GM12878 (cell line): ENCODE data around the gene FNDC3B. TPM values are rescaled to one million over a fixed set of nuclear protein-coding genes. Genes with fewer than 3 reads are reported as not detected.

Experiments
- ATAC-seq: fragments of 200-7000 bp; cut with Tn5 transposase; 3 replicates; pipeline ENCODE4 v1.9.1; 2020; ENCODE audit warnings: mild to moderate bottlenecking, moderate library complexity
- BruUV-seq: library from RNA; stranded (reverse); fragments of 400-500 nt; replicated peaks from 2 replicates; lab custom pipeline; 2021; lab: Mats Ljungman, UMichigan
- CTCF ChIA-PET: fragments of 300-600 bp; sonication (Branson Sonifier 250); formaldehyde crosslinking; extraction: SDS; loops from one replicate; lab custom pipeline; 2021; ENCODE audit warnings: inconsistent platforms; lab: Yijun Ruan, JAX
- POLR2A ChIA-PET: fragments of 350-600 bp; formaldehyde crosslinking; extraction: SDS; loops from one replicate; lab custom pipeline; 2021; ENCODE audit warnings: inconsistent platforms; lab: Charles Lee
- RAD21 ChIA-PET: fragments of 300-600 bp; sonication (Branson Sonifier 250); formaldehyde crosslinking; loops from one replicate; lab custom pipeline; 2023; ENCODE audit warnings: antibody characterized with exemption; ENCODE audit not compliant: unreplicated experiment; lab: Charles Lee
- SMC1A ChIA-PET: fragments of 300-600 bp; sonication (Branson Sonifier 250); formaldehyde crosslinking; loops from one replicate; lab custom pipeline; 2023; ENCODE audit not compliant: unreplicated experiment, uncharacterized antibody; lab: Charles Lee
- DNase-seq: peaks from one replicate; pipeline ENCODE4 v3.0.0-alpha.2; 2011; ENCODE audit warnings: low read depth, low spot score
- FAIRE-seq: peaks from 3 replicates; lab custom pipeline; 2011; peaks lifted over from hg19 to GRCh38; lab: Jason Lieb, UNC
- H2AFZ ChIP-seq: 2 replicates; pipeline ENCODE4 v1.6.0; 2011; ENCODE audit warnings: low read depth, low read length, control low read depth; ENCODE audit not compliant: control insufficient read depth
- H3K27ac ChIP-seq: 2 replicates; pipeline ENCODE4 v1.5.1; 2011; ENCODE audit warnings: control low read depth; ENCODE audit not compliant: control insufficient read depth, insufficient read depth
- H3K27me3 ChIP-seq, 2 experiments: replicated peaks in 1 of 2; 2 replicates each; pipeline versions ENCODE4 v1.6.0 to v1.6.1; 2011; ENCODE audit warnings: low read length in 1 of 2; ENCODE audit not compliant: control insufficient read depth in 2 of 2, insufficient read depth in 2 of 2
- H3K36me3 ChIP-seq, 2 experiments: 2 replicates each; pipeline ENCODE4 v1.5.1; 2011; ENCODE audit warnings: low read length in 1 of 2; ENCODE audit not compliant: control insufficient read depth in 2 of 2, insufficient read depth in 2 of 2
- H3K4me1 ChIP-seq: 2 replicates; pipeline ENCODE4 v1.6.1; 2011; ENCODE audit warnings: mild to moderate bottlenecking, low read length, moderate library complexity, mixed read lengths; ENCODE audit not compliant: control insufficient read depth, insufficient read depth
- H3K4me2 ChIP-seq: 2 replicates; pipeline ENCODE4 v1.6.0; 2011; ENCODE audit warnings: control low read depth; ENCODE audit not compliant: control insufficient read depth, insufficient read depth
- H3K4me3 ChIP-seq: fragments of 200-600 bp; sonication (generic); 2 replicates; pipeline ENCODE4 v1.5.1; 2016
- H3K79me2 ChIP-seq: 2 replicates; pipeline ENCODE4 v1.6.0; 2011; ENCODE audit warnings: low read length; ENCODE audit not compliant: control insufficient read depth, insufficient read depth
- H3K9ac ChIP-seq: 2 replicates; pipeline ENCODE4 v1.8.0; 2011; ENCODE audit warnings: low read length, control low read depth, mixed read lengths; ENCODE audit not compliant: control insufficient read depth, insufficient read depth
- H3K9me3 ChIP-seq: replicated peaks from 3 replicates; pipeline ENCODE4 v1.5.1; 2011; ENCODE audit warnings: mild to moderate bottlenecking, low read length; ENCODE audit not compliant: control insufficient read depth, insufficient read depth
- H4K20me1 ChIP-seq: 2 replicates; pipeline ENCODE4 v1.6.0; 2011; ENCODE audit not compliant: control insufficient read depth, insufficient read depth
- CBX5 ChIP-seq: sonication (generic); IDR thresholded peaks from 2 replicates; pipeline ENCODE4 v1.6.1; 2016; ENCODE audit warnings: low read depth, moderate library complexity, mild to moderate bottlenecking, inconsistent platforms
- CEBPZ ChIP-seq: fragments of 150-350 bp; IDR thresholded peaks from 2 replicates; pipeline ENCODE4 v1.6.1; 2016; ENCODE audit warnings: low read depth, low read length
- DPF2 ChIP-seq: fragments of 450-650 bp; IDR thresholded peaks from 2 replicates; pipeline ENCODE4 v1.6.1; 2017; ENCODE audit warnings: mild to moderate bottlenecking
- ELK1 ChIP-seq: IDR thresholded peaks from 2 replicates; pipeline ENCODE4 v1.6.1; 2012; ENCODE audit warnings: low read depth, low read length, improper control_type of control experiment
- HDAC2 ChIP-seq: fragments of 200-600 bp; sonication (generic); IDR thresholded peaks from 2 replicates; pipeline ENCODE4 v1.6.1; 2017
- IRF3 ChIP-seq: fragments of 450-650 bp; IDR thresholded peaks from 2 replicates; pipeline ENCODE4 v1.6.1; 2014; ENCODE audit warnings: mild to moderate bottlenecking
- POLR2A ChIP-seq: IDR thresholded peaks from 2 replicates; pipeline ENCODE4 v1.6.1; 2011; ENCODE audit warnings: low read depth, mild to moderate bottlenecking, low read length
- POLR2AphosphoS2 ChIP-seq: IDR thresholded peaks from 2 replicates; pipeline ENCODE4 v1.6.1; 2011; ENCODE audit warnings: low read depth, mild to moderate bottlenecking, low read length, improper control_type of control experiment, moderate library complexity
- TBL1XR1 ChIP-seq: IDR thresholded peaks from 2 replicates; pipeline ENCODE4 v1.6.1; 2012; ENCODE audit warnings: low read depth, low read length, improper control_type of control experiment
- WGBS: methylation state at CpG from one replicate; pipeline ENCODE4 v1.1.6; 2016; ENCODE audit warnings: low lambda C conversion rate; ENCODE audit not compliant: insufficient replicate concordance, insufficient coverage; ENCODE audit errors: missing lambda C conversion rate; 5-methylcytosine and 5-hydroxymethylcytosine counted together
- in situ Hi-C: fragments of 300-500 bp; cut with MboI; formaldehyde crosslinking; loops from 9 replicates; pipeline ENCODE4 v1.14.3; 2018; ENCODE audit warnings: mixed read lengths
- intact Hi-C: fragments of 100-400 bp; cut with micrococcal nuclease; formaldehyde crosslinking; loops from one replicate; pipeline ENCODE4 v1.14.2; 2022; ENCODE audit not compliant: unreplicated experiment
- polyA plus RNA-seq, 11 experiments: library from polyadenylated mRNA; depleted of rRNA in 4 of 11; unstranded in 6 of 11; stranded (reverse) in 5 of 11; fragments of >200 nt; fragmentation: Nextera tagmentation in 4 of 11; fragmentation: Illumina TruSeq in 1 of 11; extraction: Ambion mirVana in 4 of 11; extraction: Trizol in 1 of 11; gene quantifications; 1 replicate in 1 of 11; 2 replicates in 10 of 11; pipeline versions ENCODE4 v1.2.1 to v1.2.3, GENCODE V29; 2011 to 2016; ENCODE audit warnings: inconsistent platforms in 2 of 11, missing spikeins in 2 of 11, low read depth in 1 of 11
- total RNA-seq, 4 experiments: library from RNA; depleted of rRNA in 3 of 4; stranded (reverse); fragments of >200 nt in 3 of 4; fragmentation: Illumina TruSeq in 1 of 4; extraction: Trizol in 1 of 4; gene quantifications; 2 replicates each; pipeline versions ENCODE4 v1.2.1 to v1.2.3, GENCODE V29; 2013 to 2021

The FNDC3B gene
- total and polyA plus RNA-seq, 10 of the 15 experiments (the other 5 are each of a cell fraction or from before 2014, with no cell fraction given): 7.9 to 35.0 (median 18.5) TPM

GRCh38 chr3:172391592-172392302 is 352.4 kb downstream of the FNDC3B start:
- Histone ChIP-seq H3K79me2 (no peaks in the 10 kb centered on the region), H3K27ac (no peak overlapping the region), H3K4me1 (no peaks in the 10 kb centered on the region), H3K9me3 (no peaks in the 10 kb centered on the region), H3K36me3 (peaks cover 0 to 5% of the 10 kb centered on the region in 2 experiments; a peak in 3 of 4 replicates), H3K4me2 (no peak overlapping the region), H2AFZ (no peak overlapping the region), H4K20me1 (no peaks in the 10 kb centered on the region), H3K4me3 (no peak overlapping the region), H3K27me3 (no peaks in the 10 kb centered on the region), H3K9ac (no peak overlapping the region)
- in situ Hi-C loops: no loop called here
- ATAC-seq: no peak
- TF ChIP-seq HDAC2 (no peak), CEBPZ (no peak), POLR2A (no peak), TBL1XR1 (no peak), ELK1 (no peak), IRF3 (no peak), POLR2AphosphoS2 (no peak), DPF2 (no peak), CBX5 (no peak)
- ChIA-PET POLR2A (no interaction called here), CTCF (no interaction called here), SMC1A (interaction anchor here (1.0 to 1.4 kb wide), 3 partner anchors 13 to 356 kb away, joined by 3 read pairs; no protein-coding TSS in a partner anchor), RAD21 (no interaction called here)
- BruUV-seq: no TSS peak
- no peak for DNase-seq
- WGBS: 73% methylated on average over 5 of the region's 5 CpGs
- intact Hi-C loops: no loop called here
- FAIRE-seq: no peak
